Measurements from ENCODE around the gene PHLDB2. TPM values are rescaled to one million over a fixed set of nuclear protein-coding genes. Genes with fewer than 3 reads are reported as not detected.

PHLDB2 gene
- total RNA-seq, 1 donor from 2014 or later: 57.2 TPM

DNA sequence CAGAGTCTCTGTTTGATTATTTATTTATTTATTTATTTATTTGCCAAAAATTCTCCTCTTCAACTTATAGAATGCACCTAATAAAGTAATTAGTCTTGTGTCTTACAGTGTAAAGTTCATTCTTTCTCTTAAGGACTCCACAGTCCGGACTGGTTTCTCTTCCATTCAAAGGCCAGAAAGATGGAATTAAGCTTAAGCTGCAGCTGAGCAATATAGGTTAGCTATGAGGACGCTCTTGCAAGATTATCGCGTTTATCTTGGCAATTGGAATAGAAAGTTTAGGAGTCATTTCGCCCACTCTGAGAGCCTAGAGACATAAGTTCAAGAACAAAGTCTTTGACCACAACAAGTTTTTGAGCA, 154.7 kb downstream of the PHLDB2 start:
- no peak overlapping the region for H3K4me3 ChIP-seq (ENCODE audit: low read depth, low read length)

DNA sequence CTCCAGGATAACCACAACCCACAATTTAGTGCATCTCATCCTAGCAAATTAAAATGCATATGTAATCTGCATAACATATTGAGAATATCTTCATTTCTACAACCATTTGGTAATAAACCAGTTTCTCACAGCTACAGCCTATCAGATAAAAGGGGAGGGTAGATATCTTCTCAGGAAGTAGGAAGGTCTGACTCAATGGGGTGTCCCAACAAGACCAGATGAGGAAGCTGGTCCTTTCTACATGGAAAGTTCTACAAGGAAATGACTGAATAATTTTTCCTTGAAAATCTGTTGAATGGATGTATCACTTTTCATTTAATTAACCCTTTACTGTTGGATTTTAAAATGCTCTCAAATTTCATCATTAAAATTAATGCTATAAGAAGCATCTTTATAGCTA, 158.0 kb downstream of the PHLDB2 start:
- Histone ChIP-seq H3K27me3 (ENCODE audit: control insufficient read depth, insufficient read depth, low read length) (no peaks in the 10 kb centered on the region), H3K4me3 (ENCODE audit: low read depth, low read length) (no peak overlapping the region), H3K36me3 (ENCODE audit: control insufficient read depth, insufficient read depth, low read length) (no peaks in the 10 kb centered on the region)
- DNase-seq (ENCODE audit: low read depth): no peak
- TF ChIP-seq, protein P1, sequence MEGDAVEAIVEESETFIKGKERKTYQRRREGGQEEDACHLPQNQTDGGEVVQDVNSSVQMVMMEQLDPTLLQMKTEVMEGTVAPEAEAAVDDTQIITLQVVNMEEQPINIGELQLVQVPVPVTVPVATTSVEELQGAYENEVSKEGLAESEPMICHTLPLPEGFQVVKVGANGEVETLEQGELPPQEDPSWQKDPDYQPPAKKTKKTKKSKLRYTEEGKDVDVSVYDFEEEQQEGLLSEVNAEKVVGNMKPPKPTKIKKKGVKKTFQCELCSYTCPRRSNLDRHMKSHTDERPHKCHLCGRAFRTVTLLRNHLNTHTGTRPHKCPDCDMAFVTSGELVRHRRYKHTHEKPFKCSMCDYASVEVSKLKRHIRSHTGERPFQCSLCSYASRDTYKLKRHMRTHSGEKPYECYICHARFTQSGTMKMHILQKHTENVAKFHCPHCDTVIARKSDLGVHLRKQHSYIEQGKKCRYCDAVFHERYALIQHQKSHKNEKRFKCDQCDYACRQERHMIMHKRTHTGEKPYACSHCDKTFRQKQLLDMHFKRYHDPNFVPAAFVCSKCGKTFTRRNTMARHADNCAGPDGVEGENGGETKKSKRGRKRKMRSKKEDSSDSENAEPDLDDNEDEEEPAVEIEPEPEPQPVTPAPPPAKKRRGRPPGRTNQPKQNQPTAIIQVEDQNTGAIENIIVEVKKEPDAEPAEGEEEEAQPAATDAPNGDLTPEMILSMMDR (IDR thresholded peaks at IDR 0.05; ENCODE audit: insufficient read depth, low read length, poor library complexity, severe bottlenecking): no peak

More for the DNA sequence above, 154.7 kb downstream of the PHLDB2 start:
- TF ChIP-seq, protein P1 (IDR thresholded peaks at IDR 0.05; ENCODE audit: insufficient read depth, low read length, poor library complexity, severe bottlenecking): no peak
- Histone ChIP-seq H3K27me3 (ENCODE audit: control insufficient read depth, insufficient read depth, low read length) (no peaks in the 10 kb centered on the region), H3K36me3 (ENCODE audit: control insufficient read depth, insufficient read depth, low read length) (no peaks in the 10 kb centered on the region)
- DNase-seq (ENCODE audit: low read depth): no peak

DNA sequence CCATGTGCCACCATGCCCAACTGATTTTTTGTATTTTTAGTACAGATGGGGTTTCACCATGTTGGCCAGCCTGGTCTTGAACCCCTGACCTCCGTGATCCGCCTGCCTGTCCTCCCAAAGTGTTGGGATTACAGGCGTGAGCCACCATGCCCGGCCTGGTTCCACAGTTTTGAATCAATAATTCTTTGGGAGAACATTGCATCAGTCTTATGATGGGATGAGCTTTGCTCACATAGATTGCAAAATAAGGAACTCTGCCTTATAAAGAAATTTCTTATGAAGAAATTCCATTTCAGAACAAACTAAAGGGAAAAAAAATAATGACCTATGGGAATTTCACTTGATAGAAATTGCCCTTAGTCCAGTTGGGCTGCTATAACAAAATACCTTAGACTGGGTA, 159.6 kb downstream of the PHLDB2 start:
- no peaks in the 10 kb centered on the region for H3K36me3 ChIP-seq (ENCODE audit: control insufficient read depth, insufficient read depth, low read length)
- TF ChIP-seq, protein P1 (IDR thresholded peaks at IDR 0.05; ENCODE audit: insufficient read depth, low read length, poor library complexity, severe bottlenecking): no peak

DNA sequence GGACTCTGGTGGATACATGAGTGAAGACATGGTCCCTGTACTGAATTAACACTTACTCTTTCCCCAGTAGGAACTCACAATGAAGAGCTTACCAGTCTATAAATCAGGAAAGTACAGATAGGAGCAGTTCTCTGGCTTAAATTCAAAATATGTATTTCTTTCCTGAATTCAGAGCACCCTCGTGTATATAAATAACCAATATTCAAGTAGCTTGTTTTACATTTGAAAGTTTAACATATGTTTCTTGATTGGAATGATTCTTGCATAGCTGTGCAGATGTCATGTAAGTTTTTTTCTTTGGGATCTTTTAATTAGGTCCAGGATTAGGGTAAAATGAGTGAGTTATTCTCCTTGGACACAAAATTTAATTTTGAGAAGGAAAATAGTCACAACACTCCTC, 160.7 kb downstream of the PHLDB2 start:
- no peak overlapping the region for H3K4me3 ChIP-seq (ENCODE audit: low read depth, low read length)
- no peaks in the 10 kb centered on the region for H3K27me3 ChIP-seq (ENCODE audit: control insufficient read depth, insufficient read depth, low read length)
- TF ChIP-seq, protein P1 (IDR thresholded peaks at IDR 0.05; ENCODE audit: insufficient read depth, low read length, poor library complexity, severe bottlenecking): no peak
- DNase-seq (ENCODE audit: low read depth): no peak
- no peaks in the 10 kb centered on the region for H3K36me3 ChIP-seq (ENCODE audit: control insufficient read depth, insufficient read depth, low read length)

More for the DNA sequence above, 159.6 kb downstream of the PHLDB2 start:
- no peak overlapping the region for H3K4me3 ChIP-seq (ENCODE audit: low read depth, low read length)
- no peak for DNase-seq (ENCODE audit: low read depth)
- no peaks in the 10 kb centered on the region for H3K27me3 ChIP-seq (ENCODE audit: control insufficient read depth, insufficient read depth, low read length)

DNA sequence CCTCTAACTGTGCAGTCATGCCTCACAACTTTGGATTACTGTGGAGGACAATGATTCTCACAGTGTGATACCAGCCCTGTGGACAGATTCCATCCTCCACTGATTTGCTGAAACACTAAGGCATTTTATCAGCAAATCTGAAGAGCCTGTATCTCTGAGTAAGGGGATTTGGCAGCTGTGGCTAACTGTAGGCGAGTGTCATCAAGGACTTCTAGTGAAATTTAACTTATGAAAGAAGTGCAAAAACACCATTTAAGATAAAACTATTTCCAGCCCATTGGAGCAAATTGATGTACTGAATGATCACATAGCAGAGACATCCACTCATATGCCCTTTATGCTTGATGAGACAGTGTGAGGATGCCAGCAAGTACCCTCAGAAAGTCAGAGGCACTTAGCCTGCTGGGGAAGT, 161.6 kb downstream of the PHLDB2 start:
- TF ChIP-seq, protein P1 (IDR thresholded peaks at IDR 0.05; ENCODE audit: insufficient read depth, low read length, poor library complexity, severe bottlenecking): no peak
- H3K4me3 ChIP-seq (ENCODE audit: low read depth, low read length): no peak overlapping the region
- no peak for DNase-seq (ENCODE audit: low read depth)
- H3K36me3 ChIP-seq (ENCODE audit: control insufficient read depth, insufficient read depth, low read length): no peaks in the 10 kb centered on the region
- H3K27me3 ChIP-seq (ENCODE audit: control insufficient read depth, insufficient read depth, low read length): no peaks in the 10 kb centered on the region

Other genes with a start within 250 kb of the PHLDB2 start
- gene PLCXD2, start 184.6 kb upstream of the PHLDB2 start, total RNA-seq: 4.4 and 6.3 TPM in 2 replicates
- 17.1 and 17.6 TPM in 2 replicates for gene ABHD10, start 119.8 kb downstream of the PHLDB2 start, total RNA-seq
- 1.6 and 3.7 TPM in 2 replicates for gene TAGLN3, start 139.7 kb downstream of the PHLDB2 start, total RNA-seq
- gene TMPRSS7, start 175.5 kb downstream of the PHLDB2 start, total RNA-seq: not detected in 2 replicates
- 42.5 and 42.9 TPM in 2 replicates for gene C3orf52, start 227.1 kb downstream of the PHLDB2 start, total RNA-seq